NOMO-1 treated with DMSO at 0.1 percent for 48 hours (cell line): ENCODE results near the gene SMAD2.
"Not testable (repeated sequence)": the region's sequence is repeated elsewhere in the genome, so short reads cannot be mapped to it uniquely, and the experiment has no call there.

ENCODE experiments used
- DNase-seq: peaks from one replicate; lab custom pipeline; 2025; ENCODE audit not compliant: unreplicated experiment; lab: John Stamatoyannopoulos, UW

The SMAD2 gene

DNA sequence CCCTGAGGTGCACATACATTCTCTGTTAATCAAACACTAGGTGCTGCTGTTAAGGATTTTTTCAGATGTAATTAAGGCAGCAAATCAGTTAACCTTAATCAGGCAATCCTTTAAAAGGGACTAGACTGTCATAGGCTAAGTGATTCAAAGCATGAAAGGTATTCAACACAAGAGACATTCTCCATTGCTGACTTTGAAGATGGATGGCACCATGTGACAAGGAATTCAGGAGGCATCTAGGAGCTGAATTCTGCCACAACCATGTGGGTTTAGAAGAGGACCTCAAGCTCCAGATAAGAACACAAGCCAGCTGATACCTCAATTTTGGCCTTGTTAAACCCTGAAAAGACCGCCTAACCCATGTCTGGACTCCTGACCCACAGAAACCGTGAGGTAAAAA, 84.0 kb downstream of the SMAD2 start:
- no peak for DNase-seq

DNA sequence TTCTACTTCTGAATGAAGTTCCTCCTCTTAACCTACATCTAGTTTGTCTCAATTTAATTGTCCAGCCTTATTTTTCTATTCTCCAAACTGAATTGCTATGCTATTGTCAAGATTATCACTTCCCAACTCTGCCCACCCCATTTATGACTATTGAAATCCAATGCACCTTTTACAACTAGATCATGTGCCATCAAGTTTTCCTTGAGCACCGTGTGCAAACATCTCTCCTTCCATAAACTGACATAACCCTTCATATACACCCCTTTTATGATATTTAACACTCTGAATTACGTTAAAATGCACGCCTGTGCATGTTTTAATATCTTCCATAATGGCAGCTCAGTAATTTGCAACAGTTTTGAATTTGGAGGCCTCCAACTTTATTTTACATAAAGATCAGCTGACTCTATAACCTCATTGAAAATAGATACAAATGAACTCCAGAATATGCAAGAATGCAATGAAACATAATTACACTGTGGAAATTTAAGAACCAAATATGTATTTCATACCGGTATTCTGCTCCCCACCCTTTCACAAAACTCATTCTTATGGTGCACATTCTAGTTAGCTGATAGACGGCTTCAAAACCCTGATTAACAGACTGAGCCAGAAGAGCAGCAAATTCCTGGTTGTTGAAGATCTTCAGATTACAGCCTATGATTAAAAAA, 85.5 kb downstream of the SMAD2 start:
- DNase-seq = no peak

DNA sequence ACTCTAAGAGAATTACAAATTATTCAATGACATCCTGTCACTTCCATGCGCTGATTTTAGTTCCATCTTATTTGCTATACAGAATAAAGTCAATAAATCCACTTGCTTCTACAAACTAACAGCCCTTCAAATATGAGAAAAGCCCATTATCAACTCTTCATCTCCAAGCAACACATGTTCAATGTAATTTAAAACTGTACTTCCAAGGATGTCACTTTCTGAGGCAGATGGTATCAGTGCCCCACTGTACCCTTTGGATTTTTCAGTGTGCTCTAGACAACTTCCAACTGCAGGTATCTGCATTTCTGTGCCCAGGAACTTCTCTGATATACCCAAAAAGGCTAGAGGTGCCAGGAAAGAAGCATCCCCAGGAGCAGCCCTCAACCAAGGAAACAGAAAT, 87.6 kb downstream of the SMAD2 start:
- no peak for DNase-seq

DNA sequence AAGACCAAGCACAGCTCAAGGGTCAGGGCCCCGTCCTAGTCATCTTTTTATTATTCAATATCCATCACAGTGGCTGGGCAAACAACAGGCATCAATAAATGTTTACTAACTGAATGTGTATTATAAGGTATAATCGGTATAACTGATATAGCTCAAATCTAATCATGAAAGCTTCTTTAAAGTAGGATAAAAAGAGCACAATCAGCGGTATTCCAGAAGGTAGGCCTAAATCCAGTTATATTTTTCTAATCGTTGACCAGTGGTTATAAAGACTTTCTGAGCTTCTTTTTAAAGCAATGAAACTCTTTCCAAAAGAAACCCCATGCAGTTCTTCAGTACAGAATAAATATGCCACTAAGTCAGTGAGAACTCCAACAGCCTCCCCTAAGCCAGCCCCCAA, 92.1 kb downstream of the SMAD2 start:
- no peak for DNase-seq

DNA sequence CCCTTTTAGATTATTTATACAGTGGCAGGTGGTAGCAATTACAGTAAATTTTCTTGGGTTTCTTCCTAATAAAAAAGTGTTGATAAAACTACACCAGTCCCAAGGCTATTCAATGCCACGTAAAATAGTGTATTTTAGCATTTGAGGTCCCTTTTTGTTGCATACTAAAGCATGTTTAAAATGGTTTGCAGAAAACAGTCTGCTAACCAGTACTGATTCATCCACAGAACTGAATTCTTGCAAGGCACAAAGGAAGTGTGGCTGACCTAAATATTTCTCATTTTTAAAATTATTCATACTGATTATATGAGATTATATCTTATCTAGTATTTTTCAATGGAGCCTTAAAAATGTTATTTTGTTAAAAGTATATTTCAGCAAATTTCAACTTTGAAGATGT, 98.1 kb downstream of the SMAD2 start:
- DNase-seq = no peak

DNA sequence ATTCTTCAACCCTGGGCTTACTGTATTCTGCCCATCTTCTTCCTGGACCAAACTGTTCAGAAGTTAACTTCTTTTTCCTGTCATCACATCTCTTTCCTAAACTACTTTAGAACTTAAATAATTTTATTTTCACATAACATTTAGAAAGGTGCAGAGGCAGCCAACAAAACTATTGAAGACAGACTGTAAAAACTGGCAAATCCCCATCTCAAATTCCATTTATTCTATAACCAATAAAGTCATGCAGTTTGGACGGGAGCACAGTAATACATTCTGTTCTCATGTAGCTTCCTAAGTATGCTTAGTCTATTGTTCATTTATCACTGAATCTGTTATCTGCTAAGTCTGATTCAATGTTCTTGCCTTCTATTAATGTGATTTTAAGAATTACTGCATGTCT, 99.1 kb downstream of the SMAD2 start:
- no peak for DNase-seq

DNA sequence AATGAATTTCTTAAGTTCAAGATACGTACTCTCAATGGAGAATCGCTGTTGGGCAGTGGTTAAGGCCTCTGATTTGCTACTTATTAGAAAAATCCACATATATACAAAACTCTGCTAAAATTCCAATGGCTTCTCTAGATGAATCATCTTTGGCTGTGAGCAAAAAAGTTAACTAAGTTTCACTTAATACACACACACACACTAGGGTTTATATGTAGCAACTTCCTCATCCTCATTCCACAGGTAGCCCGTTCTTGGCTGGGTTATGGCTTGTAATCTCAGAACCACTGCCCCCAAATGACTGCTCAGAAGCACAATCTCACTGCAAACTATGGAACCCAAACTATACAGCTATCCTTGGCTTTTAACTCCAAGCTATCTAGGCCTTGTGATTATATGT, 99.7 kb downstream of the SMAD2 start:
- no peak for DNase-seq

DNA sequence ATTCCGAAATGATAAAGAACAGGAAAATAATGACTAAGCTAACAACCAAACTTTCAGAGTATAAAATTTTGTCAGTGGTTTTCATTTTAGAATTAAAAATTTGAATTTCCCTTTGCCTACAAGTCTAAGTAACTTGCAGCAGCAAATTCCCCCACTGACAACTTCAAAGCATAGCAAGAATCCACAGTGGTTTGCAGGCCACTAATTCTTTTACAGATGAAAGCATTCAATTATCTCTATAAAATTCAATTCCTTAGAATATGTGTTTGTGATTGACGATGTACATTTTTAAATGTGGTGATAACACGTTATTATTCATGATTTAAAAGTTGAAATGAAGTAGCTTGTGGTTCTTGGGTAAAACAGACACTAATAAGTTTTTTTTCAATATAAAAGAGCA, 100.6 kb downstream of the SMAD2 start:
- no peak for DNase-seq

DNA sequence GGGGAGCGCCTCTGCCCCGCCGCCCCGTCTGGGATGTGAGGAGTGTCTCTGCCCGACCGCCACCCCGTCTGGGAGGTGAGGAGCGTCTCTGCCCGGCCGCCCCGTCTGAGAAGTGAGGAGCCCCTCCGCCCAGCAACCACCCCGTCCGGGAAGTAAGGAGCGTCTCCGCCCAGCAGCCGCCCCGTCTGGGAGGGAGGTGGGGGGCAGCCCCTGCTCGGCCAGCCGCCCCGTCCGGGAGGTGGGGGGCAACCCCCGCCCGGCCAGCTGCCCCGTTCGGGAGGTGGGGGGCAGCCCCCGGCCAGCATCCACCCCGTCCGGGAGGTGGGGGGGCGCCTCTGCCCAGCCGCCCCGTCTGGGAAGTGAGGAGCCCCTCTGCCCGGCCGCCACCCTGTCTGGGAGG, 102.4 kb downstream of the SMAD2 start:
- not testable (repeated sequence) for DNase-seq

DNA sequence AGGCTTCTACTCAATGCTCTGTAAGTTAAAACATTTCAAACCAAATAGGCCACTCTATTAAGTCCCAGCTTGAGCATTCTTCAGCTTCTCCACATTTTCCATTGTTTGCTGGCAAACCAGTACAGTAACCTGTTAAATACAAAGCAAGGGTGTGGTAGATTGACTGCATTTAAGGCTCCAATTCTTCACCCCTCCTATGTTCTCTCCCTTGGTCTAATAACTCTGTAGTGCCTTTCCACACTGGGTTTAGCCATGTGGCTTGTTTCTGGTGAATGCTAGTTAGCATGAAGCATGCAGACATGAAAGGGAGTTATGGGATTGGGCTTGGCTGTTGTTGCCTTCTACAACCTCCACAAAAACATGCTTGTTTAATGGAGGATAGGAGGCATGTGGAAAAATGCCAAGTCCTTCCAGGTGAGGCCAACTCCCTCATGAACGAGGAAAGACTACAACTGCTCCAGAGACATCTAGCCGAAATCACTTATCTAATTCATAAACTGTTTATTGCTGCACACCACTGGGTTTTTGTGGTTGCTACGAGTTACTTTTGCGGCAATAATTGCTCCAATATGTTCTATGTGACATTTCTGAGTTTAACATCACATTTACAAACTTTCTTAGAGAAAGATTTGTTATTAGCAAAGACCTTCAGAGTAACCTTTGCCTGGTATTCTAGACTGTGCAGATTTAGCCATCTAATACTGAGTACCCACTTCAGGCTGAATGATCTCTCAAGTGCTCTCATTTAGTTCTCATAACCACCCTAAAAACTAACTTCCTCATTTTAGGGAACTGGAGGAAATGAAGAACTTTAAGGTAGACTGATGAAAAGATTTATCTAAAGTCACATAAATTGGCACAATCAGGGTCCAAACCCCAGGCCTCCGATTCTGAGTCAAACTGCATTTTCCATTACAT, 104.0 kb downstream of the SMAD2 start:
- peak; percentile 18 for DNase-seq

DNA sequence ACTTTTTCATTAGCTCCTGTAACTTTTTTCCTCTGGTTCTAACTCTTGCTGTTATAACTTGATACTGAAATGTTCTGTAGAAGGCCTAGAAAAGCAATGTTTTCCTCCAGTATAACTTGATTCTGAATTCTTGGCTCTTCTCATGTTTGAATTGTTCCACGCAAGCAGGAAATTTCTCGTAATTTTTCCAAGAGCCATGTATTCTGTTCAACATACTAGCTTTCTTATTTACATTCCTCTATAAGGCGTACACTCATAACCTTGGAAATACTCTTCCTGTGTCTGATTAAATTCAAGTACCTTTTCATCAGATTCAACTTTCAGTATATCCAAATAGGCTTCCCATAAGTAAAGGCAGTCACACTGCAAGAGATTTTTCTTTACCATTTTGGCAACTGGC, 109.1 kb downstream of the SMAD2 start:
- DNase-seq = no peak

DNA sequence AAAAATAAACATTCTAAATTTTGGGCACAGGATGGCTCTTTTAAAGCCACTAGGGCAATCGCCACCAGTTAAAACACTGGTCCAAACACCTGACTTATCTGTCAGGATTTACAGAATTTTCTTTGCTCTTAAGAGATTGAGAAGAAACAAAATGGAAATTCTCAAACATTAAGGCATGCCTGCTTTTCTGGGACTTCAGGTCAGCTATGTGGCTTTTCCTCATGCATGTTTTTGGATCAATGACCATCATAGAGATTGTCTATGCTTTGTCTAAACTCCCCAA, 112.7 kb downstream of the SMAD2 start:
- no peak for DNase-seq

DNA sequence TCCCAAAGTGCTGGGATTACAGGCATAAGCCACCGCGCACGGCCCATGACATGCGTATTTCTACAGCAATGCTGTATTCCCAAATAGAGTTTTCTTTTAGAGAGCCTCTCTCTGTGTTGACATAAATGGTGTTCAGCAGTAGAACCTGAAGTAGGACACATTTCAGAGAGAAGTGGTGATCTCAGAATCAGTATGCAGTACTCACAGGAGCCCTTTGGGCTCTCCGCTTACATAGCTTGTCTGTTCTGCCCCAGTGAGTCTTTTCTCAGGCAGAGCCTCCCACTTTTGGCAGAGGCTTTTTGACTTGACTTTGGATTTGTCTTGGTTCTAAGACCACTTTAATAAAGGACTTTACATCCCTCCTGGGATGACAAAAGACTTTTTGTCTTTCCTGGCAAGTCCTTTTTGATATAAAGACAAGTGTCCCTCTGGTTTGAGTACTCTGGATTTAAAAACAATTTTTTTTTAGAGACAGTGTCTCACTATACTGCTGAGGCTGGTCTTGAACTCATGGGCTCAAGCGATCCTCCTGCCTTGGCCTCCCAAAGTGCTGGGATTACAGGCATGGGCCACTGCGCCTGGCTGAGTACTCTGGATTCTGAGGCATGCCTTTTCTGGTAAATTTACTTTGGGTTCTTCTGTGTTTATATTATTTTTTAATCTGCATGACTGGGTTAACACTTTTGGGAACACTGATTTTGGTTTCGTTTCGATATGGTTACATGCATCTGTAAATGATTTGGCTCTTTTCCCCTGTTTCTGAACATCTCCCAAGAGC, 113.3 kb downstream of the SMAD2 start:
- no peak for DNase-seq

DNA sequence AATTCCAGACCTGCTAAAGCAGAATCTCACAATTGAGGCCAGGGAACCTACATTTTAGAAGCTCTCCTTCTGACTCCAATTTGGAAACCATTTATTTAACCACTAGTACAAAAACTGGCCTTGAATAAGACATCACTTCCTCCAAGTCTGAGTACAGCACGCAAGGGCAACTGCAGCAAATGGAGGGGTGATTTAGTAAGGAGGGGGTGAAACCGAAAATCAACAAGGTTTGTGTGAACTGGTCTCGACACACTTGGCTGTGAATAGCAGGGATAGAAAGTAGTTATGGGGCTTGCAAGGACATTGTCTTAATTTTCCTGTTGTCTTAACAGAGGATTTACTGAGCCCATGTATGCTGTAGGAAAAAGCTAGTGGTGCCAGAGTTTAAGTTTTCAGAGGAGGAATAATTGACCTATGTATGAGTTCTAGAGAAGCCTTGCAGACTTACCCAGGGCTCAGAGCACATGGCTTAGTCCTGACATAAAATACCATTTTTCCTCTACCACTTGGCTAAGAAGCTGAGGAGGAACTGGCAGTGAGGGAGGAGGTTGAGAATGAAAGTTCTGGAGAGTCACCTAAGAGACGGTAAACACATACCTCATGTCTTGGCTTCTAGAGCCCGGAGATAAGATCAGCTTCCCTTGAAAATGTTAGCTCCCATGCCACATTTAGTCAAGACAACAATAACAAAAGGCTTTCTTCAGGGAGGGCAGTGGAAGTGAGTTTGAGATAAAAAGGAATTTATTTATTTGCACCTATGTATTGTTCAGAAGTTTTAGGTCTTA, 114.8 kb downstream of the SMAD2 start:
- DNase-seq = no peak

DNA sequence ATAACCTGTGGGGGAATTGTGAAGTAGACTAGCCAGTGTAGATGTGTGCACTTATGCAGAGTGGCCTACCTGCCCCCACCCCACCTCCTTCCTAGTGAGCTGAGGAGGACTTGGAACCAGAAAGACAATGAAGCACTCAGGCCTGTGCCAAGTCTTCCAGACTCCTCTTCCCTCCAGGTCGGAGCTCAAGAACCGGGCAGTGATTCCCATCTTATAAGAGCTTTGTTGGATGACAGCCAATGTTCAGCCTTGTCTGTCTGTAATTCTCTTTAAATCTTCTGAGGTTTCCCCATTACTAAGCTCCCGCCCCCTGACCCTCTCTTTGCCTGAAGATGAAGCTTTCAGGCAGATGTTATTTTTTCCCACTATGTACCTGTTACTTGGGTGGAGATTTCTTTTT, 121.0 kb downstream of the SMAD2 start:
- DNase-seq = no peak

DNA sequence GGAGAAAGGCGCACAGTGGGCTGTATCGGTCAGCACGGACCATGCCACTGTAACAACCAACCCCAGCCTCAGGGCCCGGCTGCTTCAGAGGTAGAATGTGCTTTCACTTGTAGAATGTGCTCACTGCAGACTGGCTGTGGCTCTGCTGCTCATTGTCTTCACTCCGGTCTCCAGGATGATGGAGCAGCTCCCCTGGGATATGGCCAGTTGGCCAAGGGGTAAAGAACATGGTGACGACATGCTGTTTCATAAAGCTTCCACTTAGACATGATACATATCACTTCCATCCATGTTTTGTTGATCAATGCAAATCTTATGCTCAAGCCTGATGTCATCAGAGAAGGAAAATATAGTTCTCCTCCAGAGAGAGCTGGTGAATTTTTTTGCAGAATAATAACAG, 127.7 kb downstream of the SMAD2 start:
- DNase-seq = no peak

DNA sequence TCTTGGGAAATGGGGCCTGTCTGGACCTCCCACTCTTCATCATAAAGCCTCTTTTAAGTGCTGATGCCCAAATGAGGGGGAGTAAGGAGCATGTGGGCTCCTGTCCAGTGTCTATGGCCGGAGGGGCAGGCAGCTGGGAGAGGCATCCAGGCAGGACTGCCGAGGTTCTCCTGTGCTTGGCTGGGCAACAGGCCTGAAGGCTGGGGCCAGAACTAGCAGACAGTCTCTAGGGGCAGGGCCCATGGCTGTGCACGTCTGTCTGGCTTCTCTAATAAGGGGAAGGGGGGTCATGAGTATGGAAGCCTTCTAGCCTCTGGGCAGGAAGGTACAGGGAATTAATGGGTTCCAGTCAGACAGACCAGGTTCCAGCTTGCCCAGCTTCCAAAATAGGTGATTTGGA, 128.6 kb downstream of the SMAD2 start:
- DNase-seq = no peak

DNA sequence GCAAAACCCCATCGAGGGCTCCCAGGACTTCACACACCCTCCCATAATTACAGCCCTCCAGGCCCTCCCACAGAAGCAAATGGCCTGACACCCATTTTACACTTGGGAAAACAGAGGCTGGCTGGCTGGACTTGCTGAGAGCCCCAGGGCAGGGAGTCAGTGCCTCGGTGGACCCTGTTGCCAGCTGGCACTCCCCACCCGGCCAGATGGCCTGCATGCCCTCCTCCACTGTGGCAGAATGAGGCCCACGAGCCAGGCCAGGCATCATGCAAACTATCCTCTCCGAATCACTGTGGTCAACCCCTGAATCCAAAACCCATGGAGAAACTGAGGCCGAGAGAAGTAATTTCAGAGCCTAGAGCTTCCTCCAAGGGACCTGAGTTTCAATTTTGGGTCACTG, 129.7 kb downstream of the SMAD2 start:
- DNase-seq = no peak

DNA sequence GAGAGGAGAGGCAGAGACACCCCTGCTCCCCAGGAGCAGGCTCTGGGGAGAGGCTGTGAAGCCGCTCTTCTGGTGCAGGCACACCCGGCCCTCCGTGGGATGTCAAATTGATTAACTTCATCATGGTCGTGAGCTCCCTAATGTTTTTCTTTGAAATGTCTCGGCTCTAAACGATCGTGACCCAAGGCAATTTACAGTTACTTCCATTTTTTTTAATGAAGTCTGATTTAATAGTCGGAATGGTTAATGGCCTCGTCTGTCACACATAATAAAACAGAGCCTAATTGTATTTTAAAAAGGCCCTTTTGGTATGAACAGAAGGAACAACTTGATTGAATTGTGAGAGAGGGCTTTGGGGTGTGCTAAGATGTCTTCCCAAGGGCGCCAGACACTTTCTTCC, 130.2 kb downstream of the SMAD2 start:
- DNase-seq = no peak

DNA sequence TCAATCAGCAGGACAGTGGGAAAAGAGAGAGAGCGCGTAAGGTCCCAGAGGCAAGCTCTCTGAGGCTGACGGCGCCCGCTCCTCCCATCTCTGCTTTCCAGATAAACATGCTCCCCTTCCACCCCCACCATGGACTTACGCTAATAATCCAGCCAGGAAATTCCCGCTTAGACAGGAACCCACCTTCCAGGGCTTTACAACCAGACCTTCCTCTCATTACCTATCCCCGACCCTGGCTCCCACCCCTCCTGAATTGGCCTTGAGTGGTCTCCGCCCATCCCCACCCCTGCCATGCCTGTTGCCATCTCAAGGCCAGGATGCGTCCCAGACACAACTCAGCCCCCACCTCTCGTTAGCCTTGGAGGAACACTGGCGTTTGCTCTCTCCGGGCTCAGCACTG, 131.1 kb downstream of the SMAD2 start:
- no peak for DNase-seq

DNA sequence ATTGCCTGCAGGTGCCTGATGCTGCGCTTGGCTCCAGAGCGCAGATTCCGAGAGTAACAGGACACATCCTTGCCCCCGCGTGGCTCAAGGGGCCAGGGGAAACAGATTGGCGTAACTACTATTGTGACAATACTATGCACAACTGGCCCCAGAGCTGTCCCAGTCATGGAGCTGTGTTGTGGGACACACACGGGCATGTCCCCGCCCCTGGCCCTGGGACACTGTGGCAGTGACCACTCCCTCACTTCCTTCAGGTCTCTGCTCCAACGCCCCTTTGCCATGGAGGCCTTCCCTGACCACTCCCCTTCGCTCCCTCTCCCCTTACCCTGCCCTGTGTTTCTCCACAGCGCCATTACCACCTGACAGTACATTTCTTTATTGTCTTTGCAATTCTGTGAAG, 132.1 kb downstream of the SMAD2 start:
- no peak for DNase-seq
